Measurements from ENCODE around the gene DNAH8.

The DNAH8 gene

GRCh38 chr6:38701551-38701950 lies 13.6 kb upstream of the DNAH8 start:
- DNase-seq, result no peak

- peak; percentile 100 for DNase-seq
Measured at GRCh38 chr6:38702558-38703397, 12.3 kb upstream of the DNAH8 start, which contains the start of gene GLO1. Gene GLO1, minus strand, starts transcription at chr6:38703145. Its CDS starts 91 bp downstream, at chr6:38703054.

GRCh38 chr6:38703949-38704590 lies 11.0 kb upstream of the DNAH8 start:
- no peak for DNase-seq

GRCh38 chr6:38705924-38706323 lies 9.2 kb upstream of the DNAH8 start:
- DNase-seq, result no peak

GRCh38 chr6:38708496-38708895 lies 6.6 kb upstream of the DNAH8 start:
- DNase-seq, result no peak

- DNase-seq, result no peak
Measured at GRCh38 chr6:38713812-38714211, 1.3 kb upstream of the DNAH8 start.

GRCh38 chr6:38714239-38715015 lies 684 bp upstream of the DNAH8 start:
- no peak for DNase-seq

GRCh38 chr6:38716825-38717224 lies 1.7 kb downstream of the DNAH8 start:
- no peak for DNase-seq

- no peak for DNase-seq
Measured at GRCh38 chr6:38719358-38719757, 4.2 kb downstream of the DNAH8 start.

GRCh38 chr6:38720295-38720694 lies 5.2 kb downstream of the DNAH8 start:
- DNase-seq, result no peak

GRCh38 chr6:38722038-38722437 lies 6.9 kb downstream of the DNAH8 start:
- DNase-seq, result no peak

GRCh38 chr6:38722727-38723334 lies 7.7 kb downstream of the DNAH8 start:
- DNase-seq, result no peak

- no peak for DNase-seq
Measured at GRCh38 chr6:38723783-38724182, 8.7 kb downstream of the DNAH8 start.

GRCh38 chr6:38724343-38724742 lies 9.2 kb downstream of the DNAH8 start:
- no peak for DNase-seq

- DNase-seq, result no peak
Measured at GRCh38 chr6:38725414-38726183, 10.5 kb downstream of the DNAH8 start.

- no peak for DNase-seq
Measured at GRCh38 chr6:38728203-38728602, 13.1 kb downstream of the DNAH8 start.

GRCh38 chr6:38730140-38730862 lies 15.2 kb downstream of the DNAH8 start:
- peak; percentile 33 for DNase-seq

GRCh38 chr6:38736951-38737350 lies 21.8 kb downstream of the DNAH8 start:
- DNase-seq, result no peak

GRCh38 chr6:38738261-38738660 lies 23.1 kb downstream of the DNAH8 start:
- no peak for DNase-seq

- no peak for DNase-seq
Measured at GRCh38 chr6:38739532-38739931, 24.4 kb downstream of the DNAH8 start.

GRCh38 chr6:38749473-38749872 lies 34.4 kb downstream of the DNAH8 start:
- no peak for DNase-seq
